K562 (cell line): ENCODE data around the gene TMEM63A. TPM values are rescaled to one million over a fixed set of nuclear protein-coding genes. Genes with fewer than 3 reads are reported as not detected.

Source experiments
- ARID4B ChIP-seq: sonication (generic); formaldehyde crosslinking; IDR thresholded peaks from 2 replicates; pipeline ENCODE4 v1.8.0; 2022; ENCODE audit warnings: mild to moderate bottlenecking, missing genetic modification reagents
- BCLAF1 ChIP-seq, 2 experiments: fragments of 450-650 bp in 1 of 2; IDR thresholded peaks; 2 replicates each; pipeline ENCODE4 v1.6.1; 2011 to 2017; ENCODE audit warnings: low read depth in 2 of 2, antibody characterized with exemption in 1 of 2, borderline replicate concordance in 1 of 2, low read length in 1 of 2, mild to moderate bottlenecking in 1 of 2, mixed read lengths in 1 of 2; ENCODE audit not compliant: control insufficient read depth in 1 of 2
- LCOR ChIP-seq: sonication (generic); formaldehyde crosslinking; IDR thresholded peaks from 2 replicates; pipeline ENCODE4 v1.8.0; 2022; ENCODE audit warnings: mild to moderate bottlenecking, missing genetic modification reagents
- TAF1 ChIP-seq: IDR thresholded peaks from 2 replicates; pipeline ENCODE4 v1.6.1; 2011; ENCODE audit warnings: mild to moderate bottlenecking, low read length, moderate library complexity; ENCODE audit not compliant: insufficient read depth, control insufficient read depth, severe bottlenecking; ENCODE audit errors: extremely low read depth
- UBTF ChIP-seq, 2 experiments: IDR thresholded peaks; 2 replicates each; pipeline ENCODE4 v1.6.1; 2012; ENCODE audit warnings: improper control_type of control experiment in 2 of 2, low read depth in 2 of 2, low read length in 2 of 2, borderline replicate concordance in 1 of 2
- YY1 ChIP-seq, 3 experiments: IDR thresholded peaks; 2 replicates each; pipeline ENCODE4 v1.6.1; 2011; ENCODE audit warnings: low read length in 2 of 3, mild to moderate bottlenecking in 2 of 3, moderate library complexity in 2 of 3, borderline replicate concordance in 1 of 3, control low read depth in 1 of 3, low read depth in 1 of 3; ENCODE audit not compliant: insufficient read depth in 3 of 3, insufficient replicate concordance in 2 of 3, control insufficient read depth in 1 of 3, insufficient read length in 1 of 3; ENCODE audit errors: extremely low read depth in 1 of 3
- ZNF263 ChIP-seq: sonication (generic); formaldehyde crosslinking; IDR thresholded peaks from 2 replicates; pipeline ENCODE4 v1.8.0; 2022; ENCODE audit warnings: mild to moderate bottlenecking, missing genetic modification reagents, borderline replicate concordance
- polyA plus RNA-seq, 8 experiments: library from polyadenylated mRNA; depleted of rRNA in 4 of 8; stranded (reverse) in 5 of 8; unstranded in 3 of 8; fragments of >200 nt; fragmentation: Nextera tagmentation in 2 of 8; fragmentation: Illumina TruSeq in 1 of 8; extraction: Ambion mirVana in 2 of 8; extraction: Trizol in 1 of 8; gene quantifications; 2 replicates each; pipeline versions ENCODE4 v1.2.1 to v1.2.3, GENCODE V29; 2011 to 2014; ENCODE audit warnings: inconsistent platforms in 1 of 8, missing spikeins in 1 of 8
- total RNA-seq, 7 experiments: library from RNA; depleted of rRNA in 6 of 7; stranded (reverse); fragments of >200 nt in 6 of 7; fragmentation: Illumina TruSeq in 2 of 7; extraction: Trizol in 2 of 7; gene quantifications; 2 replicates each; pipeline versions ENCODE4 v1.2.1 to v1.2.3, GENCODE V29; 2011 to 2021; ENCODE audit warnings: low replicate concordance in 1 of 7

TMEM63A gene
- total and polyA plus RNA-seq, 9 of the 15 experiments (the other 6 are each of a cell fraction or from before 2014, with no cell fraction given), result 2.0 to 54.6 (median 17.5) TPM

GRCh38 chr1:225881959-225882693, at the start of gene TMEM63A (continued):
- peak; percentile 88 for TF ChIP-seq ARID4B (CRISPR knock-in tag)
- peak in 1 of 3 experiments; percentile 68 for TF ChIP-seq YY1 (IDR thresholded peaks at IDR 0.05; ENCODE audit: borderline replicate concordance in 1 of 3, control insufficient read depth in 1 of 3, extremely low read depth in 1 of 3, insufficient read depth in 3 of 3, insufficient read length in 1 of 3, insufficient replicate concordance in 2 of 3, low read depth in 1 of 3, low read length in 2 of 3)
- peak; percentile 83 for TF ChIP-seq ZNF263 (CRISPR knock-in tag)
- TF ChIP-seq BCLAF1 (IDR thresholded peaks at IDR 0.05; ENCODE audit: borderline replicate concordance in 1 of 2, control insufficient read depth in 1 of 2, low read depth in 2 of 2, low read length in 1 of 2), result no peak
- peak; percentile 59; the same call in 1 of the 2 replicates for TF ChIP-seq LCOR
- peak; percentile 84 for TF ChIP-seq TAF1
- TF ChIP-seq UBTF (IDR thresholded peaks at IDR 0.05; ENCODE audit: borderline replicate concordance in 1 of 2, low read depth in 2 of 2, low read length in 2 of 2), result peak; percentile 98
